NCI-H2029 (cell line): ENCODE measurements around the gene EZH1.
"Not testable (repeated sequence)": the region's sequence is repeated elsewhere in the genome, so short reads cannot be mapped to it uniquely, and the experiment has no call there.

Experiments
- DNase-seq: peaks from one replicate; lab custom pipeline; 2025; lab: John Stamatoyannopoulos, UW

Gene EZH1

DNA sequence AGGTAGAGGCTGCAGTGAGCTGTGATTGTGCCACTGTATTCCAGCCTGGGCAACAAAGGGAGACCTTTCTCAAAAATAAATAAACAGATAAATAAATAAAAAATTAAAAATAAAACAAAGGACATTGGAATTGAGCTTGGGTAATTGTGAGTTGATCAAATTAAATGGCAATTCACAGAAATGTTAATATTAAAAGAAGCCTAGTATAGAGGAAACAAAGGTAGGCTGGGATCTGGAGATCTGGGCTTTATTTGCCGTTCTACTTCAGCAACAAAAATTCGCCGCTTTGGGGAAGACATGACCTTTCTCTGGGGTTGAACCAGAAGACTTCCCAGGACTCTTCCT is 28.1 kb upstream of the EZH1 start:
- no peak for DNase-seq

DNA sequence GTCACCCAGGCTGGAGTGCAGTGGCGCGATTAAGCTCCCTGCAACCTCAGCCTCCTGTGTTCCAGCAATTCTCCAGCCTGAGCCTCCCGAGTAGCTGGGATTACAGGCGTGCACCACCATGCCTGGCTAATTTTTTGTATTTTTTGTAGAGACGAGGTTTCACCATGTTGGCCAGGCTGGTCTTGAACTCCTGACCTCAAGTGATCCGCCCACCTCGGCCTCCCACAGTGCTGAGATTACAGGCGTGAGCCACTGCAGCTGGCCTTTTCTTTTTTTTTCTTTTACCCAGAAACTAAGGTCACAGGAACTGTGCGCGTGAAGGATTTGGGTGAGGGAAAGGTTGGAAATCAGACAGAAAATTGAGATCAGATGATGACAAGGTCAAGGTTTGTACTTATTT is 25.1 kb upstream of the EZH1 start:
- not testable (repeated sequence) for DNase-seq

- not testable (repeated sequence) for DNase-seq
These were observed 23.2 kb upstream of the EZH1 start for GRCh38 chr17:42768006-42768405.

DNA sequence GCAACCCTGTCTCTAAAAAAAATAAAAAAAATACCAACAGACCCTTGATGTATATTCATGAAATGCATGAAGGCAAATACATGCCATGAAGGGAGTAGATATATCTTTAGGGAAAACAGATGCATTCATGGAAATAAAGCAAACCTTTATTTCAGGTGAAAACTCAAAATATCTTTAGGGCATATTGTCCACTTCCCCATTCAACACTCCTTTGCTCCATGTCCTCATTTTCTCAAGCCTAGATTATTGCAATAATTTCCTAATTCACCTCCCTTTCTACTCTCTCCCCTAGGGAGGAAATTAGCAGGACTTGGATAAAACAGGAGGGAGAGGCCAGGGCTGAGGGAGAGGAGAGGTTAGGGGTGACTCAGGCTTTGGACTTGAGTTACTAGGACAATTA is 22.7 kb upstream of the EZH1 start:
- DNase-seq = no peak

DNA sequence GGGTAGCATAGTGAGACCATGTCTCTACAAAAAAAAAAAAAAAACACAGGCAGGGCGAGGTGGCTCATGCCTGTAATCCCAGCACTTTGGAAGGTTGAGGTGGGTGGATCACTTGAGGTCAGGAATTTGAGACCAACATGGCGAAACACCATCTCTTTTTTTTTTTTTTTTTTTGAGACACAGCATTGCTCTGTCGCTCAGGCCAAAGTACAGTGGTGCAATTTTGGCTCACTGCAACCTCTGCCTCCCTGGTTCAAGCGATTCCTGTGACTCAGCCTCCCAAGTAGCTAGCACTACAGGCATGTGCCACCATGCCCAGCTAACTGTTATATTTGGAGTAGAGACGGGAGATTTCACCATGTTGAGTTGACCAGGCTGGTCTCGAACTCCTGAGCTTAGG is 21.3 kb upstream of the EZH1 start:
- DNase-seq = no peak

GRCh38 chr17:42761638-42762037 is 16.8 kb upstream of the EZH1 start:
- no peak for DNase-seq

DNA sequence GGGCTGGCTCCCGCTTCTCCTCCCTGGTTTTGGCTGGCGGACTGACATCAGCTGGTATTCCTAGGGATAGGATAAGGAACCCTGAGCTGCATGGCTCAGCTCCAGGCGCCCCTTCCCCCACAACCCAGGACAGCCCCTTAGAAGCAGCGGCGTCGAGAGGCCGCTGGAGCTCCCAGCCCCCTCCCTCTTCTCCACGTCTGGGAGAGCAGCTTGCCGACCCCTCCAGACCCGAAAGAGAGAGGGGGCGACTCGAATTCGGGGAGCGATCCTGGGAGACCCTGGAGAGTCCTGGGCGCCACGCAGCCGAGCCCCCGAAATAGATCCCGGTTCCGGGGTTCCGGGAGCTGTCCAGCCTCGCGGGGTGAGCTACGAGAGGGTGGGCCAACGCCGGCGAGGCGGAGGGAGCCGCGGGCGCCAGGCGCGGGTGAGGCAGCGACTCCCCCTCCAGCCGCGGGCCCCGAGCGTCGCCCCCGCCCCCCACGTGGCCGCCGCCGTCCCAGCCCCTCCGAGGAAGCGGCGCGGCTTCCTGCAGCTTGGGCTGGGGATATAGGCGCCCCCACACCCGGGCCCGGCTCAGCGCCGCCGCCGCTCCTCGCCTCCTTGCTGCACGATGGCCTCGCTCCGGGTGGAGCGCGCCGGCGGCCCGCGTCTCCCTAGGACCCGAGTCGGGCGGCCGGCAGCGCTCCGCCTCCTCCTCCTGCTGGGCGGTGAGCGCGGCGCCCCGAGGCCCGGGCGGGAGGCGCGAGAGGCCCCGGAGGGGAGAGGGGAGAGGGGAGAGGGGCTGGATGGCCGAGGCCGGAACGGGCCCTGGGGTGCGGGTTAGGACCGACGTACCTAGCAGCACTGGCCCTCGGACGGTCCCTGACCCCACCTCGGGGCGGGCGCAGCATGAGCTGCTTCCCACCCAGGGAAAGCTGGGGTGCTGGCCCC is 16.1 kb upstream of the EZH1 start, which contains the start of gene RAMP2:
Gene RAMP2, plus strand, starts transcription at position 576 of the 930 bp plus-strand sequence. Its CDS starts 35 bp downstream, at position 611.
- no peak for DNase-seq

GRCh38 chr17:42759982-42760651 is 15.3 kb upstream of the EZH1 start:
- DNase-seq = no peak

DNA sequence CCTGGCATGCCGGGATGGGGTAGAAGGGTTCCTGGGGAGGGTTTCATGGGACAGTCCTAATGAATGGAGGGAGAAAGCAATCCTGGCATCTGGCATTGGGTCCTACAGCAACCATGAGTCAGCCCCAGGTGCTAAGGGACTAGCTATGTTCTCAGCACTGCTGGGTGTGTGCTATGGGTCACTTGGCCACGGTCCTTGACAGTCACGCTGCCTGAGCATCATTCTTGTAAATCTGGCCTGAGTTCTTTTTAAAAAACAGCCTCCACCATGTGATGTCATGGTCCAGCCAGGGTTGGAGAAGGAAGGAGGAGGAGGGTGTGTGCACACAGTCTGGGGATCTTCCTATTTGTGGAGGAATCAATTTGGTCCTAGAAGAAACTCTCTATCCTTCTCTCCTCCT is 9.9 kb upstream of the EZH1 start:
- DNase-seq = no peak

GRCh38 chr17:42751628-42752027 is 6.8 kb upstream of the EZH1 start:
- no peak for DNase-seq

DNA sequence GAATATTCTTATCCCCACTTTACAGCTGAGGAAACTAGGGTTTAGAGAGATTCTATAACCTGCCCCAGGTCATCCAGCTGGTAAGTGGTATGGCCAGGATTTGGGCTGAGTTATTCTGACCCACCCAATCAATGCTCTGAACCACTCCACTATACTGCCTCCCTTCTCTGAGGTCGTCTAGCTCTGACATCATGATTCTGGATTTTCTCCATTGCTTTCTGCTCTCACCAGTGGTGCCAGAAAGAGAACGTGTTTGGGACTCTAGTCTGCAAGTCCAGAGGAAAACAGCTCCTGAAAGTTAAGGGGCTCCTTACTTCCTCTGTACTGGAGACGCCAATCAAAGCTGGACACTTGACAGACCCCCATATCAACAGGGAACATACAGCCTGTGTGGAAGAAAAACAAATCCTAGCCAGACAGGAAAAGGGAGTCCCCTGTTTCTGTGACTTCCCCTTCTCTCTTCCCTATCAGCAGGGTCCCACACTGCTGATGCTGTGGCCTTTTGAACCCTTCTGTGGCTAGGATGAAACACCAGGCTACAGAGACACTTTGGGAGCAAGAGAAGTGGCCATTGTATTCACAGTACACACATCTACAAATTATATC is 6.0 kb upstream of the EZH1 start:
- no peak for DNase-seq

DNA sequence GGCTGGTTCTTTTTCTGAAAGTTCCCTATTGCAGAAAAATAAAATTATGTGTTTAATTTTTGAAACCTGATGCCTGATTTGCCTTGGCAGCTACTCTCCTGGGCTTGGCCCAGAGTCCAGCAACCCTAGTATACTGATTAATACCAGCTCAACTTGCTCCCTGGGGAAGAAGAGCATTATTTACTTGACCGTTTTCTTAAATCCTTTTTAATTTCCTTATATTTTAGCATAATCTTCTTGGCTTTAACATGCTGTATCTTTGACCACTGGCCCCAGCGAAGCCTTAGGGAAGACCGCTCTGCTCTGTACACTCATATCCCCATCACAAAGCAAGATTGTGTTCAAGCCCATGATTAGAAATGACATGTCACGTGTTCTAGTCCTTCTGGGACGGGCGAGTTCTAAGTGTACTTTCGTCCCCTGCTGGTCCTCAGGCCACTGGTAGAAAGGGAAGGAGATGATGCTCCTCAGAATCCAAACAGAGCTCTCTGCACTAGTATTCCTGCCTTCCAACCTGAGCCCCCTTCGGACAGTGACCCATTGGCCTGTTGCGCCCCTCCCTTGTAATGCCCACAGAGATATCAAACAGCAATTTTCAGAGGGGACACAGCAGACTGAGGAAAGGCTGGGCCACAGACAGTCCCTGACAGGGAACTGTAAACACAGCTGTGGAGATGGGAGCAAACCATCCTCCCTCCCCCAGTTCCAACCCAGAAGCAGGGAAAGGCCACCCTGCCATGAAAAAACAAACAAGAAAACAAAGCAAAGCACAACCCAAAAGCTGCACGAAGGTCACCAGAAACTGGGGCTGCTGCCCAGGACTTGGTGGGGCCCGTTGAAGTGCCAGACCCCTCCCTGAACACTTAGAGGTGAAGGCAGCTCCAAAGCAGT is 4.3 kb upstream of the EZH1 start:
- DNase-seq = no peak

DNA sequence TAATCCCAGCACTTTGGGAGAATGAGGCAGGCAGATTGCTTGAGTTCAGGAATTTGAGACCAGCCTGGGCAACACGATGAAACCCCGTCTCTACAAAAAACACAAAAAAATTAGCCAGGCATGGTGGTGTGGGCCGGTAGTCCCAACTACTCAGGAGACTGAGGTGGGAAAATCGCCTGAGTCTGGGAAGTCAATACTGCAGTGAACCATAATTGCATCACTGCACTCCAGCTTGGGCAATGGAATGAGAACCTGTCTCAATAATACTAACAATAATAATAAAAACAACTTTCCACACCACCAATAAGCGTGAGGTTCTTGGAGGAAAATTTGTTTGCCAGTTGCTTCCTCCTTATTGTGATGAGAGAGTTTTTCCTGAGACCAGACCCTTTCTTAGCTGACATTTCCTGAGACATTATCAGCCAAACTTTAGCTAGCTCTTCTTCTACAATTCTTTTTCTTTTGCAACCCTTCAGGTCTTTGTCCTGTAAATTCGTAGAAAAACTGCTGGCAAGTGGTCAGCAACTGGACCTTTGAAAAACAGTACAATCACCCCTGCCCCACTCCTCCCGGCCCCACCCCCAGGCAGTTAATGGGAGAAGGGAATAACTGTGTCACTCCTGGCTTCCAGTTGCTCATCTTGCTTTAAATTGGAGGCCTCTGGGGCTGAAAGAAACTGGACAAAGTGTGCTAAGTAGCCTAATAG is 3.5 kb upstream of the EZH1 start:
- no peak for DNase-seq

GRCh38 chr17:42744283-42744805 is 496 bp downstream of the EZH1 start:
- DNase-seq = peak; percentile 63

- DNase-seq = no peak
These were observed 1.1 kb downstream of the EZH1 start for GRCh38 chr17:42743595-42744282.

- not testable (repeated sequence) for DNase-seq
These were observed 1.9 kb downstream of the EZH1 start for GRCh38 chr17:42742916-42743315.

- no peak for DNase-seq
These were observed 4.1 kb downstream of the EZH1 start for GRCh38 chr17:42740699-42741098.

DNA sequence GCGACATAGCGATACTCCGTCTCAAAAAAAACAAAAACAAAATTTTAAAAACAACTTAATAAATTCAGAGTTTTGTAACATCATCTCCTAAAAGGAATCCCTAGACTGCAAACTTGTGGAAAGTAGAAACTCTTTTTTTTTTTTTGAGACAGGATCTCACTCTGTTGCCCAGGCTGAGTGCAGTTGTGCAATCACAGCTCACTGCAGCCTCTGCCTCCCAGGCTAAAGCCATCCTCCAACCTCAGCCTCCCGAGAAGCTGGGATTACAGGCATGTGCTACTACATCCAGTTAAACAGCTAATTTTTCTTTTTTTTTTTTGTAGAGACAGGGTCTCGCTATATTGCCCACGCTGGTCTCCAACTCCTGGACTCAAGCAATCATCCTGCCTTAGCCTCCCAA is 19.7 kb downstream of the EZH1 start:
- DNase-seq = no peak

DNA sequence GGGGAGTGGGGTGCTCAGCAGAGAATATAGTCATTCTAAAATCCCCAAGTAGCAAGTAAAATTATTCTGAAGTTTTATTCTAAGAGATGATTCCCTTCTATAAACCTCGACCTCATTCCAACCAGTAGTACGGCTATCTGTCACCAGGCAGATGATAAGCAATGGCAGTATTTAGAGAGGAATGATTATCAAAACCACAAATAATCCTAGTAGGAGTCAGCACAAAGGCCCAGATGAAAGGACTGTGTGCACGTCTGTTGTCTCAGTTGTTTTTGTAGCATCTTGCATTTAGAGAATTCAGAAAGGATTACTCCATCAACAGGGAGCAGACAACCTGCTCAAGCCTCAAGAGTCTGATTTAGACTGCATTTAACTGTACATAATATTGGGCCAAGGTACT is 21.2 kb downstream of the EZH1 start:
- DNase-seq = no peak

- DNase-seq = peak; percentile 53
These were observed 23.8 kb downstream of the EZH1 start for GRCh38 chr17:42720996-42721583.
